Astrocyte of the spinal cord (primary cell): ENCODE measurements around the gene C8G.

Source experiments
- DNase-seq: peaks from one replicate; pipeline ENCODE4 v3.0.0; 2011; ENCODE audit warnings: low read depth, low spot score
- H3K4me3 ChIP-seq: 2 replicates; pipeline ENCODE4 v1.5.1; 2011; ENCODE audit warnings: low read depth, mild to moderate bottlenecking, low read length, moderate library complexity
- in situ Hi-C: cut with HindIII; loops from 2 replicates; pipeline ENCODE4 v1.10.0; 2017; ENCODE audit warnings: low sequenced_read_pairs
- TF ChIP-seq, protein P1 (sequence below): IDR thresholded peaks from 2 replicates; pipeline ENCODE4 v1.5.1; 2012; ENCODE audit warnings: low read depth, mild to moderate bottlenecking, low read length, inconsistent platforms

Gene C8G

DNA sequence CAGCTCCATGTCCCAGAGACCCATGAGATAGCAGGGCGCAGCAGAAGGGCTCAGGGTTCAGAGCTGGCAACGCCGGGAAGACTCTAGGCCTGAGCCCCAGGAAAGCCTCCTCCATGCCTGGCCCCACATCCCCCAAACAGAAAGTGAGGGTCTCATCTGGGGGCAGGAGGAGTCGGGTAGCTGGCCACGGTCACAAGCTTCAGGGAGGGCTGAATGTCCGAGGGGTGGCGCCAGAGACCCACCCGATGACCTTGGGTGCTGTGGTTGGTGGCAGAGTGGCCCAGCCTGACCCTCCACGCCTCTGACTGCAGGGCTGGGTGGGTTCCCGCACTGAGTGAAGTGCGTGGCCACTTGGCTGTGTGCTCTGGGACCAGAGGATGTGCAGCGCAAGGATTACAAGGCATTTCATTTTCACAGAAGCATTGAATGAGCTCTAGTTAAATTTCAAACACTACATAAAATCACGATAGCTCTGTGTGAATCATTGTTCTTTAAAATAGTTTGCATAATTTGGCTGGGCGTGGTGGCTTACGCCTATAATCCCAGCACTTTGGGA is 3.0 kb downstream of the C8G start:
- peak; percentile 10 for DNase-seq
- in situ Hi-C loops: loop anchor here (25.0 kb wide), 1 partner anchor 89 kb away; the partner anchor contains the start of genes ABCA2, FUT7 and NPDC1
- H3K4me3 ChIP-seq: no peak overlapping the region
- TF ChIP-seq, protein P1, sequence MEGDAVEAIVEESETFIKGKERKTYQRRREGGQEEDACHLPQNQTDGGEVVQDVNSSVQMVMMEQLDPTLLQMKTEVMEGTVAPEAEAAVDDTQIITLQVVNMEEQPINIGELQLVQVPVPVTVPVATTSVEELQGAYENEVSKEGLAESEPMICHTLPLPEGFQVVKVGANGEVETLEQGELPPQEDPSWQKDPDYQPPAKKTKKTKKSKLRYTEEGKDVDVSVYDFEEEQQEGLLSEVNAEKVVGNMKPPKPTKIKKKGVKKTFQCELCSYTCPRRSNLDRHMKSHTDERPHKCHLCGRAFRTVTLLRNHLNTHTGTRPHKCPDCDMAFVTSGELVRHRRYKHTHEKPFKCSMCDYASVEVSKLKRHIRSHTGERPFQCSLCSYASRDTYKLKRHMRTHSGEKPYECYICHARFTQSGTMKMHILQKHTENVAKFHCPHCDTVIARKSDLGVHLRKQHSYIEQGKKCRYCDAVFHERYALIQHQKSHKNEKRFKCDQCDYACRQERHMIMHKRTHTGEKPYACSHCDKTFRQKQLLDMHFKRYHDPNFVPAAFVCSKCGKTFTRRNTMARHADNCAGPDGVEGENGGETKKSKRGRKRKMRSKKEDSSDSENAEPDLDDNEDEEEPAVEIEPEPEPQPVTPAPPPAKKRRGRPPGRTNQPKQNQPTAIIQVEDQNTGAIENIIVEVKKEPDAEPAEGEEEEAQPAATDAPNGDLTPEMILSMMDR: peak; percentile 61

DNA sequence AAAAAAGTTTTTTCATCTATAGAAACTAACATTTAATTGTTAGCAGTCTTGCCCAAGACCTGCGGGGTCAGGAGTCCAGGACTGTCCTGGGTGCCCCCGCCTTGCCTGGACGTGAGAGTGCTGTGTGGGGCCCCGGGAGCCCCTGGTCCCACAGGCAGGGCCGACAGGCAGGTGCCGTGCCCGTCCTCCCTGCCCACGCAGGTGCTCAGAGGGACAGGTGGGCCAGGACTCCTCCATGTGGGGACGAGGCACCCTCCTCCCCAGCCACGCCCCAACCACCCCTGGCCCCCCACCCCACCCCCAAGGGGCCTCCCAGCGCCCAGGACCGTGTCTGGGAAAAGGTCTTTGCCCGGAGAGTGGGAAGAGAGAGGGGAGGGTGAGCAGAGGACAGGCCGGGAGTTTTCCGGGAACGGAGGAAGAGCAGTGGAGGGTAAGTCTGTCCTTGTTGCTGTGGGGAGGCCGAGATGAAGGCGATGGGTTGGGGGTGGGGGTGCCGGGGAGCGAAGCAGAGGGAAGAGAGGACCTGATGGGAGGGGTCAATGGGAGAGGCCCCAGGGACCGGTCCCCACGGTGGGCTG is 4.3 kb downstream of the C8G start:
- peak overlapping the region; percentile 50 for H3K4me3 ChIP-seq
- TF ChIP-seq, protein P1: no peak
- no peak for DNase-seq
- in situ Hi-C loops: loop anchor here (25.0 kb wide), 1 partner anchor 88 kb away; the partner anchor contains the start of genes ABCA2, FUT7 and NPDC1

DNA sequence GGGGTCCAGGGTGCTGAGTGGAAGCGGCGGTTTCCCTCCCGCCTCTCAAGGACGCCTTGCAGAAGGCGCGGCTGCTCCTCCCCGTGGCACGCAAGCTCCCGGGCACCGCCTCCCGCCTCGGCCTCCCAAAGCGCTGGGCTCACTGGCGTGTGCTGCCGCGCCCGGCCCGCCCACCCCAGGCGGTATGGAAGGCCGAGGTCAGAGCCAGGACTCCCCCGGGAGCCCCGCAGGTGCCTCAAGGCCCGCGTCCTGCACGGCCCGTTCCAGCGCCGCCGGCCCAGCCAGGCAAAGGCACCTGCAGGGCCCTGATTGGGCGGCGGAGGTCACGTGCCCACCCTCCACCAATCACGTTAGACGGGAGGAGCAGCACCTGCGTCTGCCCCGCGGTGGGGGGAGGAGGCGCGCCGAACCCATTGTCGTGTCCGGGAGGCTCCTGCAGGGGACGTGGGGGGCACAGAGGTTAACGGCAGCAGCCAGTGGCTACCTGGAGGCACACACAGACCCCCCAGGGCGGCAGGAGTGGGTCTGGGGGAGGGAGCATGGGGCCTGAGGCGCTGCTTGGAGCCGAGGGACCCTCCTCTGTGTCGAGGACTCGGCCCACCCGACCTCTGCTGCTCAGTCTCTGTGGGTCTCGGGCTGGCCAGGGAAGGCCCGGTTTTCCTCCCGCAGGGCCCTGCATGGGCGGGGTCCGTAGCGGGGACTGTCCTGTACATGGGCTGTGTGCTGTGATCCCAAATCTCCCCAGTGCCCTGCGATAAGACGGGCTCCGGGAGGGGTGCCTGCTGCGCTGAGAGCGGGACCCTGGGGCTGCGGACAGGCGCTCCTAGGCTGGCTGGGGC is 5.0 kb downstream of the C8G start:
- TF ChIP-seq, protein P1: no peak
- peak; percentile 80 for DNase-seq
- in situ Hi-C loops: loop anchor here (25.0 kb wide), 1 partner anchor 87 kb away; the partner anchor contains the start of genes ABCA2, FUT7 and NPDC1

DNA sequence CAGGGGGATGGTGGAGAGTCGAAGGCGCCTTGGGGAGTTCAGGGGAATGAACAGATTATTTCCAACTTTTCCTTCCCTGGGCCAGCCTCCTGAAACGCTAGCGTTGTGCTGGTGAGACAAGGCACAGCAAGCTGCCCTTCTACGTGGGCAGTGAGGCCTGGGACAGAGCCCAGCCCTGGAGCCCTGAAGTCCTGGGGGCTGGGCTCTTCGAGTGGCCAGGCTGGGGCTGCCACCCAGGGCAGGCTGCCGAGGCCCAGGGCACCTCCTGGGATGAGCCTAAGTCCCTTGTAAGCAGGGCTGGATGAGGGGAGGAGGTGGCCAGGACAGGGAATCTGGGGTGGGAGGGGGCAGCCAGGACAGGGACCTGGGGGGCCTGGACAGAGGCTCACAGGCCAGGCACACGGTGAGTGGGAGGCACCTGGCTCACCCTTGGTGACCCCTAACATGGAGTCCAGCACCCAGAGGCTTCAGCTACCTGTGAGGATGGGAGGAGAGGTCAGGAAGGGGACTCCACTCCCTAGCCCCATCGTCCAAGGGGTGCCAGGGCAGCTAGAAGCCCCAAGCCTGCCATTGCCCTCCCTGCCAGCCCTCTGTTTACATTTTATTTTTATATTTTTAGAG is 5.7 kb downstream of the C8G start:
- peak overlapping the region; percentile 50 for H3K4me3 ChIP-seq
- in situ Hi-C loops: no loop called here
- TF ChIP-seq, protein P1: no peak
- no peak for DNase-seq

More for the DNA sequence above, 5.0 kb downstream of the C8G start:
- peak overlapping the region; percentile 50 for H3K4me3 ChIP-seq

DNA sequence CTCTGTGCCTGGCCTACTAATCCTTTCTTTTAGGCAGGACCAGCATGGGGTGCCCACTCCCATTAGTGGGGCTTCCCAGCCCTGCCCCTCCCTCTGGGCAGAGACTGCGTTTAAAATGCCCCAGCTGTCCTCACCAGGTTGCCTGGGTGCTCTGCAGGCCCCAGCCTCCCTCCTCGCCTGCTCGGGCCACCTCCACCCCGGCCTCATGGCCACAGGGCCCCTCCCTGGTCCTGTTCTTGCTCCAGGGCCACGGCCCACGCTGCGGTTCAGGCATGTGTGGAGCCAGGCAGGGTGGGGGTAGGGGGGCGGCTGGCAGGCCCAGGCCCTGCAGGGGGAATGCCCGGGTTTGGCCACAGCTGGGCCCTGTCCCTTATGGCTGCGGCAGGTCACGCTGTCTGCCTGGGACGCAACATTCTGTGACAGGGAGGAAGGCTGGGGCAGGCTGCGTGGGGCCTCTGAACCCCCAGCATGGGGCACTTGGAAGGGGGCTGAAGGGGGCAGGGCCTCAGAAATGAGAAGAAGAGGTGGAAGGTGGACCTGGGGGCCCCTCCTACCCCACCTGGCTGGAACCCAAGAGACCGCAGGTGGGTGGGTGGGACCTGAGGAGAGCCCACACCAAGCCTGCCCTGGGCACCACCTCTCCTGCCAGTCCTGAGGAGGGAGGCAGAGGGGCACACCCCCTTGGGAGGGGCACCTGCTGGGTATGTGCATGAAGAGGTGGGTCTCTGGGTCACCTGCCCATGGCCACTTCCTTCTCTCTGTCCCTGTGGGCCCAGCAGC is 6.7 kb downstream of the C8G start, which contains the start of gene LCN12:
Gene LCN12, plus strand, starts transcription at position 733 of the 780 bp plus-strand sequence. CDS start 55 bp downstream, outside the sequence.
- no peak for DNase-seq
- TF ChIP-seq, protein P1: no peak
- H3K4me3 ChIP-seq: no peak within 1 kb of the TSS
- in situ Hi-C loops: no loop called here
